Heart left ventricle (tissue), 16 donors: Measurements from ENCODE around the gene CASZ1. TPM values are rescaled to one million over a fixed set of nuclear protein-coding genes. Genes with fewer than 3 reads are reported as not detected.

Experiments used
- ATAC-seq, 4 donors: fragments of 200-7000 bp; cut with Tn5 transposase; one replicate each; pipeline ENCODE4 v1.9.1; 2020 to 2022; ENCODE audit warnings: moderate library complexity in 4 of 4, mild to moderate bottlenecking in 3 of 4, moderate number of reproducible peaks in 1 of 4
- DNase-seq, 5 donors: peaks; one replicate each; pipeline ENCODE4 v3.0.0-alpha.2; 2020
- H3K27ac ChIP-seq, 12 donors: fragments of 200-600 bp; sonication (generic) in 4 of 12; one replicate each; pipeline versions ENCODE4 v1.5.0 to v1.8.0; 2016 to 2022; ENCODE audit warnings: mild to moderate bottlenecking in 2 of 12
- H3K27me3 ChIP-seq, 9 donors: fragments of 200-600 bp; sonication (generic) in 2 of 9; one replicate each; pipeline versions ENCODE4 v1.5.1 to v1.8.0; 2016 to 2022; ENCODE audit warnings: mild to moderate bottlenecking in 3 of 9
- H3K36me3 ChIP-seq, 9 donors: fragments of 200-600 bp; sonication (generic) in 2 of 9; one replicate each; pipeline versions ENCODE4 v1.5.0 to v1.8.0; 2018 to 2022; ENCODE audit warnings: mild to moderate bottlenecking in 2 of 9
- H3K4me1 ChIP-seq, 12 donors: fragments of 200-600 bp; sonication (generic) in 4 of 12; one replicate each; pipeline versions ENCODE4 v1.5.0 to v1.8.0; 2016 to 2022; ENCODE audit warnings: mild to moderate bottlenecking in 3 of 12
- H3K4me3 ChIP-seq, 12 donors: fragments of 200-600 bp; sonication (generic) in 4 of 12; one replicate each; pipeline versions ENCODE4 v1.5.0 to v1.8.0; 2017 to 2022; ENCODE audit warnings: mild to moderate bottlenecking in 9 of 12, moderate library complexity in 4 of 12
- H3K9me3 ChIP-seq, 12 donors: fragments of 200-600 bp; sonication (generic) in 4 of 12; one replicate each; pipeline versions ENCODE4 v1.5.0 to v1.8.0; 2016 to 2022; ENCODE audit warnings: mild to moderate bottlenecking in 1 of 12
- CTCF ChIP-seq, 12 donors: fragments of 200-600 bp; sonication (generic) in 4 of 12; IDR thresholded peaks; one replicate each; pipeline versions ENCODE4 v1.5.0 to v1.8.0; 2018 to 2022; ENCODE audit warnings: antibody characterized with exemption in 12 of 12, mild to moderate bottlenecking in 5 of 12
- POLR2A ChIP-seq, 2 donors: fragments of 450-650 bp; IDR thresholded peaks; one replicate each; pipeline ENCODE4 v1.6.1; 2017; ENCODE audit warnings: antibody characterized with exemption in 2 of 2, mild to moderate bottlenecking in 2 of 2, moderate library complexity in 2 of 2
- WGBS, 4 donors: extraction: QIAGEN DNeasy Blood & Tissue Kit in 2 of 4; methylation state at CpG; one replicate each; pipeline versions ENCODE4 v1.1.5 to v1.1.7; 2013 to 2018; 5-methylcytosine and 5-hydroxymethylcytosine counted together
- intact Hi-C, 10 donors: fragments of 100-400 bp; cut with DNase I; formaldehyde crosslinking; loops; one replicate each; pipeline versions ENCODE4 v1.11.1 to v1.14.2; 2022
- polyA plus RNA-seq, 2 donors: library from polyadenylated mRNA; stranded (reverse); fragments of 200-250 nt; gene quantifications; one replicate each; pipeline ENCODE4 v1.2.3, GENCODE V29; 2013
- total RNA-seq, 9 donors: library from RNA; depleted of rRNA in 2 of 9; stranded (reverse); fragments of >200 nt in 2 of 9; fragmentation: NEBNext Ultra II Directional in 3 of 9; extraction: Animal tissue kit (Norgen Biotek cat#: 25700) in 3 of 9; gene quantifications; one replicate each; pipeline versions ENCODE4 v1.1.0 to v1.2.4, GENCODE V29; 2016 to 2023
- donor health status: ischemic (EF 13 %, LVEDD 7.1; RV severe dilation, severe dysfunction).
- donor health status: healthy with polysubstance abuse.
- donor health status: DM: no; HTN: yes; CAD: no.
- donor health status: DM: no; HTN: no; CAD: no.
- donor health status: ischemic (EF 25% LVEDD 6.9; RV normal size, moderate dysfunction).
- donor health status: ischemic (EF 25% LVEDD 5.7; RV mildly dilated, moderate dysfunction).
- donor health status: healthy.
- donor health status: DM: yes; HTN: yes; CAD: no.
- donor health status: ischemic (EF 35%, LVEDD 5.7; RV mildly dilated, moderate dysfunction).
- donor health status: nonischemic (EF 11% LVEDD 7.7; RV severe dilation, severe dysfunction).
- donor health status: DM: yes; HTN: yes; CAD: no.
- donor health status: PGD.
- donor health status: ischemic (EF 29% LVEDD 5.4; RV normal size, mild dysfunction).
- donor health status: nonischemic (EF 23%, LVEDD 6.1; RV moderate dilation, normal function).

The CASZ1 gene
- total and polyA plus RNA-seq, 11 donors: 28.8 to 84.9 (median 55.0) TPM

GRCh38 chr1:10761503-10762152 is 34.8 kb downstream of the CASZ1 start:
- DNase-seq (no peak), ATAC-seq (peak in 3 of 4 donors; percentile 15 to 43 (median 42))
- intact Hi-C loops: no loop called here
- no peak for TF ChIP-seq POLR2A (IDR thresholded peaks at IDR 0.05)
- TF ChIP-seq CTCF (IDR thresholded peaks at IDR 0.05): no peak
- peaks cover 3 to 94% (median 70%) of the 10 kb centered on the region in 12 donors for H3K4me1 ChIP-seq
- peak overlapping the region in 5 of 12 donors; percentile 14 to 30 (median 20) for H3K4me3 ChIP-seq
- no peaks in the 10 kb centered on the region for H3K27me3 ChIP-seq
- no peaks in the 10 kb centered on the region for H3K9me3 ChIP-seq
- peak overlapping the region; percentile 20 to 86 (median 72) for H3K27ac ChIP-seq
- peaks cover 0 to 11% (median 0%) of the 10 kb centered on the region in 9 donors for H3K36me3 ChIP-seq
- 28 to 41% (median 30%) methylated on average over 15 to 23 of the region's 23 CpGs for WGBS, 4 donors

- WGBS, 4 donors: 78 to 85% (median 82%) methylated on average over 15 to 17 of the region's 17 CpGs
- no peaks in the 10 kb centered on the region for H3K27me3 ChIP-seq
- H3K27ac ChIP-seq: peak overlapping the region in 10 of 12 donors; percentile 36 to 86 (median 75)
- no peaks in the 10 kb centered on the region for H3K9me3 ChIP-seq
- ATAC-seq (no peak), DNase-seq (no peak)
- H3K4me1 ChIP-seq: peaks cover 4 to 94% (median 70%) of the 10 kb centered on the region in 12 donors
- H3K4me3 ChIP-seq: no peak overlapping the region
- TF ChIP-seq CTCF (IDR thresholded peaks at IDR 0.05): no peak
- no peak for TF ChIP-seq POLR2A (IDR thresholded peaks at IDR 0.05)
- H3K36me3 ChIP-seq: peaks cover 0 to 11% (median 0%) of the 10 kb centered on the region in 9 donors
- intact Hi-C loops: no loop called here
Observed at GRCh38 chr1:10760566-10761502, 35.6 kb downstream of the CASZ1 start.

GRCh38 chr1:10759413-10760200 is 36.8 kb downstream of the CASZ1 start:
- 75 to 82% (median 77%) methylated on average over 14 to 15 of the region's 15 CpGs for WGBS, 4 donors
- intact Hi-C loops: loop anchor here in 3 of 10 donors (5.0 to 10.0 kb wide), 3 partner anchors 33 to 105 kb away; no protein-coding TSS in a partner anchor
- Histone ChIP-seq H3K36me3 (peaks cover 0 to 15% (median 0%) of the 10 kb centered on the region in 9 donors), H3K9me3 (no peaks in the 10 kb centered on the region), H3K27ac (no peak overlapping the region), H3K4me3 (no peak overlapping the region), H3K4me1 (peaks cover 4 to 93% (median 66%) of the 10 kb centered on the region in 12 donors), H3K27me3 (no peaks in the 10 kb centered on the region)
- ATAC-seq (no peak), DNase-seq (no peak)
- no peak for TF ChIP-seq POLR2A (IDR thresholded peaks at IDR 0.05)
- no peak for TF ChIP-seq CTCF (IDR thresholded peaks at IDR 0.05)
